ENCODE measurements around the gene UBE2QL1. TPM values are rescaled to one million over a fixed set of nuclear protein-coding genes. Genes with fewer than 3 reads are reported as not detected.

UBE2QL1 gene
- total RNA-seq, 4 donors from 2014 or later, result 0.15 to 1.4 (median 0.28) TPM

GRCh38 chr5:6496636-6497035 lies 48.0 kb downstream of the UBE2QL1 start:
- ATAC-seq, result no peak
- H3K27me3 ChIP-seq, result peaks cover 7% of the 10 kb centered on the region
- H3K9me3 ChIP-seq, result no peaks in the 10 kb centered on the region
- no peaks in the 10 kb centered on the region for H3K4me1 ChIP-seq
- no peaks in the 10 kb centered on the region for H3K36me3 ChIP-seq
- no peak overlapping the region for H3K27ac ChIP-seq
- WGBS, 2 donors (ENCODE audit: low coverage in 1 of 2), result 69 to 85% methylated on average over 5 to 6 of the region's 6 CpGs
- H3K4me3 ChIP-seq, result no peak overlapping the region
- TF ChIP-seq POLR2A (IDR thresholded peaks at IDR 0.05) (no peak), POLR2AphosphoS5 (IDR thresholded peaks at IDR 0.05) (no peak), EP300 (IDR thresholded peaks at IDR 0.05) (no peak), CTCF (IDR thresholded peaks at IDR 0.05) (no peak)

- Histone ChIP-seq H3K36me3 (no peaks in the 10 kb centered on the region), H3K4me1 (no peaks in the 10 kb centered on the region), H3K27me3 (peaks cover 7% of the 10 kb centered on the region), H3K27ac (no peak overlapping the region), H3K4me3 (no peak overlapping the region), H3K9me3 (no peaks in the 10 kb centered on the region)
- ATAC-seq, result no peak
- 88 to 100% methylated on average over 1 of the region's 1 CpG for WGBS, 2 donors (ENCODE audit: low coverage in 1 of 2)
- TF ChIP-seq POLR2A (IDR thresholded peaks at IDR 0.05) (no peak), CTCF (IDR thresholded peaks at IDR 0.05) (no peak), EP300 (IDR thresholded peaks at IDR 0.05) (no peak), POLR2AphosphoS5 (IDR thresholded peaks at IDR 0.05) (no peak)
Measured at GRCh38 chr5:6497262-6497661, 48.6 kb downstream of the UBE2QL1 start.

GRCh38 chr5:6498968-6499367 lies 50.3 kb downstream of the UBE2QL1 start:
- H3K9me3 ChIP-seq, result peaks cover 0 to 9% (median 0%) of the 10 kb centered on the region in 3 donors
- 79 to 80% methylated on average over 4 of the region's 4 CpGs for WGBS, 2 donors (ENCODE audit: low coverage in 1 of 2)
- TF ChIP-seq CTCF (IDR thresholded peaks at IDR 0.05) (no peak), POLR2A (IDR thresholded peaks at IDR 0.05) (no peak)
- H3K36me3 ChIP-seq, result no peaks in the 10 kb centered on the region
- peaks cover 7% of the 10 kb centered on the region for H3K27me3 ChIP-seq
- H3K4me3 ChIP-seq, result no peak overlapping the region
- no peak for ATAC-seq
- no peaks in the 10 kb centered on the region for H3K4me1 ChIP-seq
- no peak overlapping the region for H3K27ac ChIP-seq

GRCh38 chr5:6501701-6502100 lies 53.0 kb downstream of the UBE2QL1 start:
- 48 to 75% methylated on average over 3 to 7 of the region's 7 CpGs for WGBS, 2 donors (ENCODE audit: low coverage in 1 of 2)

More at GRCh38 chr5:6501701-6502100, 53.0 kb downstream of the UBE2QL1 start:
- TF ChIP-seq POLR2A (IDR thresholded peaks at IDR 0.05) (no peak), POLR2AphosphoS5 (IDR thresholded peaks at IDR 0.05) (no peak), CTCF (IDR thresholded peaks at IDR 0.05) (no peak), EP300 (IDR thresholded peaks at IDR 0.05) (no peak)
- H3K27me3 ChIP-seq, result peaks cover 5% of the 10 kb centered on the region
- peaks cover 0 to 9% (median 0%) of the 10 kb centered on the region in 3 donors for H3K9me3 ChIP-seq
- ATAC-seq, result no peak
- no peaks in the 10 kb centered on the region for H3K4me1 ChIP-seq
- H3K4me3 ChIP-seq, result no peak overlapping the region
- no peak overlapping the region for H3K27ac ChIP-seq
- H3K36me3 ChIP-seq, result no peaks in the 10 kb centered on the region

Data from gastroesophageal sphincter (tissue), 4 donors.